ENCODE data around the gene PKP4. TPM values are rescaled to one million over a fixed set of nuclear protein-coding genes. Genes with fewer than 3 reads are reported as not detected.

PKP4 gene
- total and polyA plus RNA-seq, 9 of the 15 experiments (the other 6 are each of a cell fraction or from before 2014, with no cell fraction given): 24.6 to 99.1 (median 74.0) TPM

- no peaks in the 10 kb centered on the region for H3K4me1 ChIP-seq (replicated peaks in 1 of 2; ENCODE audit: control insufficient read depth in 2 of 2, insufficient read depth in 2 of 2, low read length in 2 of 2)
- no peaks in the 10 kb centered on the region for H3K27me3 ChIP-seq (ENCODE audit: control insufficient read depth in 2 of 2, insufficient read depth in 2 of 2, low read length in 2 of 2)
- DNase-seq (ENCODE audit: extremely low read depth in 1 of 4, low spot score in 3 of 4): peak in 1 of 4 experiments; percentile 15
- CTCF ChIA-PET (ENCODE audit: low intra/inter-chr PET ratio): interaction anchor here (0.7 kb wide), 1 partner anchor 29 kb away, joined by 3 read pairs; no protein-coding TSS in a partner anchor
- H3K4me3 ChIP-seq: no peak overlapping the region
- BruUV-seq (replicated peaks): no TSS peak
- WGBS (ENCODE audit: insufficient coverage, low coverage, missing lambda C conversion rate): 78% methylated on average over 3 of the region's 3 CpGs
- POLR2A ChIA-PET: interaction anchor here (0.6 to 1.6 kb wide), 4 partner anchors 9 to 540 kb away, joined by 3 to 5 read pairs (median 3); no protein-coding TSS in a partner anchor
- H2AFZ ChIP-seq (ENCODE audit: low read depth, low read length): no peak overlapping the region
- H3K9me1 ChIP-seq (ENCODE audit: control insufficient read depth, insufficient read depth, low read length): no peaks in the 10 kb centered on the region
- no peak overlapping the region for H3K27ac ChIP-seq (ENCODE audit: extremely low read depth, low read depth, low read length)
- no peak overlapping the region for H3K4me2 ChIP-seq (ENCODE audit: insufficient read depth, low read length)
- in situ Hi-C loops (cut with MboI): no loop called here
- no peak for FAIRE-seq
- no peaks in the 10 kb centered on the region for H3K9me3 ChIP-seq (replicated peaks; ENCODE audit: control insufficient read depth, insufficient read depth, low read depth, low read length)
- H3K79me2 ChIP-seq (ENCODE audit: control insufficient read depth, insufficient read depth, low read length): no peaks in the 10 kb centered on the region
- no peaks in the 10 kb centered on the region for H4K20me1 ChIP-seq (replicated peaks; ENCODE audit: control insufficient read depth, insufficient read depth, low read length)
- peak; percentile 27; the same call in 1 of the 3 replicates for ATAC-seq
- intact Hi-C loops (cut with micrococcal nuclease): no loop called here
- peaks cover 52% of the 10 kb centered on the region; the same call in 2 of the 3 replicates for H3K36me3 ChIP-seq (ENCODE audit: control insufficient read depth, insufficient read depth, low read length)
- H3K9ac ChIP-seq (ENCODE audit: insufficient read depth in 1 of 2, low read depth in 2 of 2, low read length in 2 of 2): no peak overlapping the region
- TF ChIP-seq PML (IDR thresholded peaks at IDR 0.05; ENCODE audit: low read length) (no peak), TGIF2 (CRISPR knock-in tag; IDR thresholded peaks at IDR 0.05) (no peak), CEBPG (CRISPR knock-in tag; IDR thresholded peaks at IDR 0.05) (no peak), CEBPG (tag; conservative IDR thresholded peaks at IDR 0.05 in 1 of 2, IDR thresholded peaks at IDR 0.05 in 1 of 2) (peak in 1 of 2 experiments; percentile 6; a peak in 1 of 4 replicates), SOX6 (IDR thresholded peaks at IDR 0.05) (peak; percentile 28; the same call in 1 of the 2 replicates), NR2F6 (CRISPR knock-in tag; IDR thresholded peaks at IDR 0.05) (no peak), ETV5 (CRISPR knock-in tag; IDR thresholded peaks at IDR 0.05; ENCODE audit: low read depth) (no peak), ZNF124 (CRISPR knock-in tag; IDR thresholded peaks at IDR 0.05) (no peak), ASH1L (IDR thresholded peaks at IDR 0.05; ENCODE audit: borderline replicate concordance, low read depth, partially characterized antibody) (no peak), ZNF707 (CRISPR knock-in tag; conservative IDR thresholded peaks at IDR 0.05) (no peak), ZNF347 (CRISPR knock-in tag; IDR thresholded peaks at IDR 0.05; ENCODE audit: low read depth) (no peak), NFIC (IDR thresholded peaks at IDR 0.05) (peak; percentile 58), GTF2F1 (IDR thresholded peaks at IDR 0.05; ENCODE audit: low read depth, low read length) (no peak), ZNF384 (IDR thresholded peaks at IDR 0.05; ENCODE audit: low read depth, low read length) (no peak)
- TF ChIP-seq, protein P1, sequence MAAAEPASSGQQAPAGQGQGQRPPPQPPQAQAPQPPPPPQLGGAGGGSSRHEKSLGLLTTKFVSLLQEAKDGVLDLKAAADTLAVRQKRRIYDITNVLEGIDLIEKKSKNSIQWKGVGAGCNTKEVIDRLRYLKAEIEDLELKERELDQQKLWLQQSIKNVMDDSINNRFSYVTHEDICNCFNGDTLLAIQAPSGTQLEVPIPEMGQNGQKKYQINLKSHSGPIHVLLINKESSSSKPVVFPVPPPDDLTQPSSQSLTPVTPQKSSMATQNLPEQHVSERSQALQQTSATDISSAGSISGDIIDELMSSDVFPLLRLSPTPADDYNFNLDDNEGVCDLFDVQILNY (CRISPR knock-in tag; IDR thresholded peaks at IDR 0.05): no peak
- TF ChIP-seq, protein P2, sequence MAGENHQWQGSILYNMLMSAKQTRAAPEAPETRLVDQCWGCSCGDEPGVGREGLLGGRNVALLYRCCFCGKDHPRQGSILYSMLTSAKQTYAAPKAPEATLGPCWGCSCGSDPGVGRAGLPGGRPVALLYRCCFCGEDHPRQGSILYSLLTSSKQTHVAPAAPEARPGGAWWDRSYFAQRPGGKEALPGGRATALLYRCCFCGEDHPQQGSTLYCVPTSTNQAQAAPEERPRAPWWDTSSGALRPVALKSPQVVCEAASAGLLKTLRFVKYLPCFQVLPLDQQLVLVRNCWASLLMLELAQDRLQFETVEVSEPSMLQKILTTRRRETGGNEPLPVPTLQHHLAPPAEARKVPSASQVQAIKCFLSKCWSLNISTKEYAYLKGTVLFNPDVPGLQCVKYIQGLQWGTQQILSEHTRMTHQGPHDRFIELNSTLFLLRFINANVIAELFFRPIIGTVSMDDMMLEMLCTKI (IDR thresholded peaks at IDR 0.05; ENCODE audit: partially characterized antibody): no peak
- TF ChIP-seq, protein P3, sequence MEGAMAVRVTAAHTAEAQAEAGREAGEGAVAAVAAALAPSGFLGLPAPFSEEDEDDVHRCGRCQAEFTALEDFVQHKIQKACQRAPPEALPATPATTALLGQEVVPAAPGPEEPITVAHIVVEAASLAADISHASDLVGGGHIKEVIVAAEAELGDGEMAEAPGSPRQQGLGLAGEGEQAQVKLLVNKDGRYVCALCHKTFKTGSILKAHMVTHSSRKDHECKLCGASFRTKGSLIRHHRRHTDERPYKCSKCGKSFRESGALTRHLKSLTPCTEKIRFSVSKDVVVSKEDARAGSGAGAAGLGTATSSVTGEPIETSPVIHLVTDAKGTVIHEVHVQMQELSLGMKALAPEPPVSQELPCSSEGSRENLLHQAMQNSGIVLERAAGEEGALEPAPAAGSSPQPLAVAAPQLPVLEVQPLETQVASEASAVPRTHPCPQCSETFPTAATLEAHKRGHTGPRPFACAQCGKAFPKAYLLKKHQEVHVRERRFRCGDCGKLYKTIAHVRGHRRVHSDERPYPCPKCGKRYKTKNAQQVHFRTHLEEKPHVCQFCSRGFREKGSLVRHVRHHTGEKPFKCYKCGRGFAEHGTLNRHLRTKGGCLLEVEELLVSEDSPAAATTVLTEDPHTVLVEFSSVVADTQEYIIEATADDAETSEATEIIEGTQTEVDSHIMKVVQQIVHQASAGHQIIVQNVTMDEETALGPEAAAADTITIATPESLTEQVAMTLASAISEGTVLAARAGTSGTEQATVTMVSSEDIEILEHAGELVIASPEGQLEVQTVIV (CRISPR knock-in tag; IDR thresholded peaks at IDR 0.05; ENCODE audit: borderline replicate concordance): no peak
Measured at GRCh38 chr2:158539176-158540005, 82.6 kb downstream of the PKP4 start.
